Measurements from ENCODE around the gene ZNF429. TPM values are rescaled to one million over a fixed set of nuclear protein-coding genes. Genes with fewer than 3 reads are reported as not detected.
"Not testable (repeated sequence)": the region's sequence is repeated elsewhere in the genome, so short reads cannot be mapped to it uniquely, and the experiment has no call there.

The ZNF429 gene
- polyA plus RNA-seq, 4 donors: 3.1 to 26.5 (median 4.9) TPM

DNA sequence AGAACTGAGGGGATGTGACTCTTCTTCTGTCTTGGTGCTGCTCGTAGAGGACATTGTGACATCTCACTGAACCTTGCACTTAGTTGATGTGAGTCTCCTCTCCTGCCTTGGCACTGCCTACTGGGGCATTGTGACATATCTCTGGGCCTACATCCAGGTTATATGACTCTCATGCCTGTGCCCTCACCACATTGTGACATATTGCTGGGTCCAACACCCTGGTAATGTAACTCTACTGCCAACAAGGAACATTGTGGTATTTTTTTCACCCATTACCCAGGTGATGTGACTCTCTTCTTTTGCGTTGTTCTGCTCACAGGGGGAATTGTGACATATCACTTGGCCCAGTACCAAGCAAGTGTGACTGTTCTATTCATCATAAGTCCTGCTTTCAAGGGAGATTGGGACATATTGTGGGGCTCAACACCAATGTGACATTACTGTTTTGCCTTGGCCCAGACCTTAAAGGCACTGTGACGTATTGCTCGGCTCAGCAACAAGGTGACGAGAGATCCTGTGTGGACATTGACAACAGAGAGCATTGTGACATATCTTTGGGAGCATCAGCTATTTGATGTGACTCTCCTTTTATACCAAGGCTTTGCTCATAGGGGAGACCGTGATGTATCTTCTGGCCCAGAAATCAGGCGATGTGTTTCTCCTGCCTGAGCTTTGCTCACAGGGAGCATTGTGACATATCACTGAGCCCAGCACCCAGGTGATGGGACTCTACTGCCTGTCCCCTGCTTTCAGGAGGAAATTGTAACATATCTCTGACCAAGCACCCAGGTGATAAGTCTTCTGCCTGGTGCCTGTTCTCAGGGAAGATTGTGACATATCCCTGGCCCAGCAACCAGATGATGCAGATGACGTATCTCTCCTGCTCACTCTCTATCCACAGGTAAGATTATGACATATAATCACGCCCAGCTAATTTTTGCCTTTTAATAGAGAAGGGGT, 12.2 kb upstream of the ZNF429 start:
- Histone ChIP-seq H3K4me3 (ENCODE audit: low read depth in 1 of 3, low read length in 3 of 3) (no peak overlapping the region), H3K27me3 (ENCODE audit: control insufficient read depth in 3 of 3, insufficient read depth in 3 of 3, low read length in 3 of 3) (no peaks in the 10 kb centered on the region), H3K9me3 (ENCODE audit: control insufficient read depth in 2 of 2, insufficient read depth in 1 of 2, low read depth in 1 of 2, low read length in 1 of 2) (peaks cover 0 to 1% of the 10 kb centered on the region in 2 donors), H3K4me1 (ENCODE audit: control insufficient read depth in 3 of 3, insufficient read depth in 2 of 3, low read depth in 1 of 3, low read length in 2 of 3) (no peaks in the 10 kb centered on the region), H3K36me3 (ENCODE audit: control insufficient read depth in 3 of 3, insufficient read depth in 2 of 3, low read depth in 1 of 3, low read length in 3 of 3) (no peaks in the 10 kb centered on the region), H3K27ac (ENCODE audit: low read depth in 1 of 3, low read length in 2 of 3) (no peak overlapping the region)
- FAIRE-seq (no peak), DNase-seq (no peak)
- WGBS, 3 donors: 90 to 92% (median 91%) methylated on average over 9 of the region's 9 CpGs

- peaks cover 0 to 1% of the 10 kb centered on the region in 2 donors for H3K9me3 ChIP-seq (ENCODE audit: control insufficient read depth in 2 of 2, insufficient read depth in 1 of 2, low read depth in 1 of 2, low read length in 1 of 2)
- H3K4me3 ChIP-seq (ENCODE audit: low read depth in 1 of 3, low read length in 3 of 3): no peak overlapping the region
- no peak overlapping the region for H3K27ac ChIP-seq (ENCODE audit: low read depth in 1 of 3, low read length in 2 of 3)
- H3K36me3 ChIP-seq (ENCODE audit: control insufficient read depth in 3 of 3, insufficient read depth in 2 of 3, low read depth in 1 of 3, low read length in 3 of 3): no peaks in the 10 kb centered on the region
- FAIRE-seq: no peak
- no peaks in the 10 kb centered on the region for H3K4me1 ChIP-seq (ENCODE audit: control insufficient read depth in 3 of 3, insufficient read depth in 2 of 3, low read depth in 1 of 3, low read length in 2 of 3)
- no peak for DNase-seq
- 88 to 94% (median 88%) methylated on average over 4 of the region's 4 CpGs for WGBS, 3 donors
- H3K27me3 ChIP-seq (ENCODE audit: control insufficient read depth in 3 of 3, insufficient read depth in 3 of 3, low read length in 3 of 3): no peaks in the 10 kb centered on the region
Observed at GRCh38 chr19:21496876-21497275, 8.5 kb upstream of the ZNF429 start.

DNA sequence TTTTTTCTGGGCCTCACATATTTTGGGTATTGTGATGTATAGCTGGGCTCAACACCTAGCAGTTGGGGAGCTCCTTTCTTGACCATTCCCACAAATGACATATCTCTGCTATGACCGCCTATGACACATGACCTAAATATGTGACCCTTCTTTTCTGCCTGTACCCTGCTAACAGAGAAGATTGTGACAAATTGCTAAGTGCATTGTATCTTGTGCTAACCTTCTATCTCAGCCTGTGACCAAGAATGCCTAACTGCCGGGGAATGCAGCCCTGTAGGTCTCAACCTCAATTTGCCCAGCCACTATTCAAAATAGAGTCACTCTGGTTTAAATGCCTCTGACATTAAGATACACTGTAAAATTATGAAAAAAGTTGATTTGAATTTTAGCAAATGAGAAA, 6.8 kb upstream of the ZNF429 start:
- H3K4me1 ChIP-seq (ENCODE audit: control insufficient read depth in 3 of 3, insufficient read depth in 2 of 3, low read depth in 1 of 3, low read length in 2 of 3): no peaks in the 10 kb centered on the region
- no peaks in the 10 kb centered on the region for H3K36me3 ChIP-seq (ENCODE audit: control insufficient read depth in 3 of 3, insufficient read depth in 2 of 3, low read depth in 1 of 3, low read length in 3 of 3)
- DNase-seq (no peak), FAIRE-seq (no peak)
- WGBS, 3 donors: 65 to 97% (median 67%) methylated on average over 2 of the region's 2 CpGs
- no peaks in the 10 kb centered on the region for H3K27me3 ChIP-seq (ENCODE audit: control insufficient read depth in 3 of 3, insufficient read depth in 3 of 3, low read length in 3 of 3)
- no peaks in the 10 kb centered on the region for H3K9me3 ChIP-seq (ENCODE audit: control insufficient read depth in 2 of 2, insufficient read depth in 1 of 2, low read depth in 1 of 2, low read length in 1 of 2)
- H3K4me3 ChIP-seq (ENCODE audit: low read depth in 1 of 3, low read length in 3 of 3): no peak overlapping the region
- no peak overlapping the region for H3K27ac ChIP-seq (ENCODE audit: low read depth in 1 of 3, low read length in 2 of 3)

- no peak overlapping the region for H3K27ac ChIP-seq (ENCODE audit: low read depth in 1 of 3, low read length in 2 of 3)
- H3K9me3 ChIP-seq (ENCODE audit: control insufficient read depth in 2 of 2, insufficient read depth in 1 of 2, low read depth in 1 of 2, low read length in 1 of 2): peaks cover 1 to 28% of the 10 kb centered on the region in 2 donors
- H3K36me3 ChIP-seq (ENCODE audit: control insufficient read depth in 3 of 3, insufficient read depth in 2 of 3, low read depth in 1 of 3, low read length in 3 of 3): peaks cover 2 to 8% (median 4%) of the 10 kb centered on the region in 3 donors
- H3K4me1 ChIP-seq (ENCODE audit: control insufficient read depth in 3 of 3, insufficient read depth in 2 of 3, low read depth in 1 of 3, low read length in 2 of 3): peaks cover 0 to 6% (median 3%) of the 10 kb centered on the region in 3 donors
- no peak for DNase-seq
- H3K27me3 ChIP-seq (ENCODE audit: control insufficient read depth in 3 of 3, insufficient read depth in 3 of 3, low read length in 3 of 3): no peaks in the 10 kb centered on the region
- H3K4me3 ChIP-seq (ENCODE audit: low read depth in 1 of 3, low read length in 3 of 3): no peak overlapping the region
- FAIRE-seq: no peak
- WGBS, 3 donors: 87 to 98% (median 92%) methylated on average over 5 of the region's 5 CpGs
Observed at GRCh38 chr19:21508198-21508597, 2.8 kb downstream of the ZNF429 start.

DNA sequence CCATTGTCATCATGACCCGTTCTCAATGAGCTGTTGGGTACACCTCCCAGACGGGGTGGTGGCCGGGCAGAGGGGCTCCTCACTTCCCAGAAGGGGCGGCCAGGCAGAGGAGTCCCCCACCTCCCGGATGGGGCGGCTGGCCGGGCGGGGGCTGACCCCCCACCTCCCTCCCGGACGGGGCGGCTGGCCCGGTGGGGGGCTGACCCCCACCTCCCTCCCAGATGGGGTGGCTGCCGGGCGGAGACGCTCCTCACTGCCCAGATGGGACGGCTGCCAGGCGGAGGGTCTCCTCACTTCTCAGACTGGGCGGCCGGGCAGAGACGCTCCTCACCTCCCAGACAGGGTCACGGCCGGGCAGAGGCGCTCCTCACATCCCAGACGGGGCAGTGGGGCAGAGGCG, 5.7 kb downstream of the ZNF429 start:
- not testable (repeated sequence) for FAIRE-seq; H3K27me3 ChIP-seq (ENCODE audit: control insufficient read depth in 3 of 3, insufficient read depth in 3 of 3, low read length in 3 of 3); H3K4me1 ChIP-seq (ENCODE audit: control insufficient read depth in 3 of 3, insufficient read depth in 2 of 3, low read depth in 1 of 3, low read length in 2 of 3); H3K36me3 ChIP-seq (ENCODE audit: control insufficient read depth in 3 of 3, insufficient read depth in 2 of 3, low read depth in 1 of 3, low read length in 3 of 3); H3K4me3 ChIP-seq (ENCODE audit: low read depth in 1 of 3, low read length in 3 of 3); H3K27ac ChIP-seq (ENCODE audit: low read depth in 1 of 3, low read length in 2 of 3); DNase-seq
- 94 to 97% (median 94%) methylated on average over 7 to 25 of the region's 25 CpGs for WGBS, 3 donors
- H3K9me3 ChIP-seq (ENCODE audit: control insufficient read depth in 2 of 2, insufficient read depth in 1 of 2, low read depth in 1 of 2, low read length in 1 of 2): peaks cover 1 to 32% of the 10 kb centered on the region in 2 donors

GRCh38 chr19:21512609-21513008, 7.2 kb downstream of the ZNF429 start:
- FAIRE-seq; H3K4me3 ChIP-seq (ENCODE audit: low read depth in 1 of 3, low read length in 3 of 3); H3K4me1 ChIP-seq (ENCODE audit: control insufficient read depth in 3 of 3, insufficient read depth in 2 of 3, low read depth in 1 of 3, low read length in 2 of 3); DNase-seq; H3K27ac ChIP-seq (ENCODE audit: low read depth in 1 of 3, low read length in 2 of 3); H3K27me3 ChIP-seq (ENCODE audit: control insufficient read depth in 3 of 3, insufficient read depth in 3 of 3, low read length in 3 of 3); H3K36me3 ChIP-seq (ENCODE audit: control insufficient read depth in 3 of 3, insufficient read depth in 2 of 3, low read depth in 1 of 3, low read length in 3 of 3): not testable (repeated sequence)
- WGBS, 3 donors: 95% methylated on average over 7 of the region's 7 CpGs
- H3K9me3 ChIP-seq (ENCODE audit: control insufficient read depth in 2 of 2, insufficient read depth in 1 of 2, low read depth in 1 of 2, low read length in 1 of 2): peaks cover 0 to 35% of the 10 kb centered on the region in 2 donors

DNA sequence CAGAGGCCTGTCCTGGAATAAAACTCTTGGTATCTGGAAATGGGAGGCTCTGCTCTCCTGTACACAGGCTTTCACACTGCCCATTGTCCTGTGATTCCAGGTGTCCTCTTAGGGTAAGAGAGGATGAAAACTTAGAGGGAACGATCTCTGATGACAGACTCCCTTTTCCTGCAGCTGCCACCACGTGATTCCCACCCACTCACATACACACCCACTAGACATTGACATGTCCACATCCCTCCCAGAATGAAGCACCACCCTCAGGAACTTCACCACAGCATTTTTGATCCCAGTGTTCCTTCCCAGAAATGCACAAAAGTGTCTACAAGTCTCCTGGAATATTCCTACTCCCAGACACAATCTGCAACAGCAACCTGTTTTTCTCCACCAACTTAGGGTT, 8.2 kb downstream of the ZNF429 start:
- Histone ChIP-seq H3K27ac (ENCODE audit: low read depth in 1 of 3, low read length in 2 of 3) (no peak overlapping the region), H3K4me3 (ENCODE audit: low read depth in 1 of 3, low read length in 3 of 3) (no peak overlapping the region), H3K36me3 (ENCODE audit: control insufficient read depth in 3 of 3, insufficient read depth in 2 of 3, low read depth in 1 of 3, low read length in 3 of 3) (peaks cover 0 to 9% (median 2%) of the 10 kb centered on the region in 3 donors), H3K9me3 (ENCODE audit: control insufficient read depth in 2 of 2, insufficient read depth in 1 of 2, low read depth in 1 of 2, low read length in 1 of 2) (peaks cover 0 to 36% of the 10 kb centered on the region in 2 donors), H3K4me1 (ENCODE audit: control insufficient read depth in 3 of 3, insufficient read depth in 2 of 3, low read depth in 1 of 3, low read length in 2 of 3) (no peaks in the 10 kb centered on the region), H3K27me3 (ENCODE audit: control insufficient read depth in 3 of 3, insufficient read depth in 3 of 3, low read length in 3 of 3) (no peaks in the 10 kb centered on the region)
- DNase-seq (no peak), FAIRE-seq (no peak)
- WGBS, 3 donors: 58 to 91% (median 83%) methylated on average over 2 of the region's 2 CpGs

DNA sequence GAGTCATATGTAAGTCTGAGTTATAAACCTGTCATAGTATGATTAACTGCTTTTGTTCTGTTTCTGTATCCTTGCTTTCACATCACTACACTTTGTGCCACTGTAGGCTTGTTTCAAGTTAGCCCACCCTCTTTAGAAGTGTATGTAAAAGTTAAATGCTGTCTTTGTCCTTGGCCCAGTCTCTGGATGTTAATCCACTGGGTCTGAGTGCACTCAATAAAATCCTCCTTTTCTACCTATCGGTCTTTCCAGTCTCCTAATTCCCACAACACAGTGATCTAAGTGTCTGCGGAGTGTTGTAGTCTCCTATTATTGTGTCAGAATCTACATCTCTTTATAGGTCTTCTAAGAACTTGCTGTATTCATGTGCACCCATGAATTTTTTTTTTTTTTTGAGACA, 14.1 kb downstream of the ZNF429 start:
- DNase-seq (no peak), FAIRE-seq (no peak)
- Histone ChIP-seq H3K4me1 (ENCODE audit: control insufficient read depth in 3 of 3, insufficient read depth in 2 of 3, low read depth in 1 of 3, low read length in 2 of 3) (no peaks in the 10 kb centered on the region), H3K27me3 (ENCODE audit: control insufficient read depth in 3 of 3, insufficient read depth in 3 of 3, low read length in 3 of 3) (no peaks in the 10 kb centered on the region), H3K36me3 (ENCODE audit: control insufficient read depth in 3 of 3, insufficient read depth in 2 of 3, low read depth in 1 of 3, low read length in 3 of 3) (peaks cover 12 to 21% (median 15%) of the 10 kb centered on the region in 3 donors), H3K9me3 (ENCODE audit: control insufficient read depth in 2 of 2, insufficient read depth in 1 of 2, low read depth in 1 of 2, low read length in 1 of 2) (peaks cover 7 to 56% of the 10 kb centered on the region in 2 donors), H3K27ac (ENCODE audit: low read depth in 1 of 3, low read length in 2 of 3) (no peak overlapping the region), H3K4me3 (ENCODE audit: low read depth in 1 of 3, low read length in 3 of 3) (no peak overlapping the region)
- 93 to 98% (median 98%) methylated on average over 2 of the region's 2 CpGs for WGBS, 3 donors
